Mammary epithelial cell (primary cell): ENCODE measurements around the gene SAP30BP.

Experiments used
- EZH2 ChIP-seq: IDR thresholded peaks from 2 replicates; pipeline ENCODE4 v1.6.1; 2012; ENCODE audit warnings: low read length, inconsistent platforms, borderline replicate concordance
- TF ChIP-seq, protein P1 (sequence below), 2 donors: IDR thresholded peaks in 1 of 2; conservative IDR thresholded peaks in 1 of 2; 2 replicates each; pipeline ENCODE4 v1.5.1; 2011 to 2012; ENCODE audit warnings: inconsistent platforms in 2 of 2, low read length in 2 of 2, mild to moderate bottlenecking in 2 of 2, control low read depth in 1 of 2, low read depth in 1 of 2; ENCODE audit not compliant: insufficient read depth in 1 of 2; ENCODE audit errors: extremely low read depth in 1 of 2

DNA sequence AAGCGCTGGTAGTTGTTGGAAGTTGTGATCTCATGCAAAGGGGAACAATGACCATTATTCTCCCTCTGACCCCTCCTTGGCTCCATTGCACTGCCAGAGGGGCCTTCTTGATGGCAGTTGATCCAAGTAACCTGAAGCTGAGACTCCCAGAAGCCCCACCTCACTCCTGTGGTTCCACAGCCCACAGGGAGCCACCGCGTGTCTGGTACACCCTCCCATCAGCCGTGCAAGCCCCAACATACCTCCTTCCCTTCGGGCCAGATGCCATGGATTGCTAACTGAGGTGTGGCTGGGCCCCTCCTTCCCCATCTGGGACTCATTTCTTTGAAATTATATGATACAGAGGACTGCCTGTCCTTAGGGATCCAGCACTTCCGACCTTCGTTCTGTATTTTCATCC, 17.8 kb downstream of the SAP30BP start:
- TF ChIP-seq, protein P1, sequence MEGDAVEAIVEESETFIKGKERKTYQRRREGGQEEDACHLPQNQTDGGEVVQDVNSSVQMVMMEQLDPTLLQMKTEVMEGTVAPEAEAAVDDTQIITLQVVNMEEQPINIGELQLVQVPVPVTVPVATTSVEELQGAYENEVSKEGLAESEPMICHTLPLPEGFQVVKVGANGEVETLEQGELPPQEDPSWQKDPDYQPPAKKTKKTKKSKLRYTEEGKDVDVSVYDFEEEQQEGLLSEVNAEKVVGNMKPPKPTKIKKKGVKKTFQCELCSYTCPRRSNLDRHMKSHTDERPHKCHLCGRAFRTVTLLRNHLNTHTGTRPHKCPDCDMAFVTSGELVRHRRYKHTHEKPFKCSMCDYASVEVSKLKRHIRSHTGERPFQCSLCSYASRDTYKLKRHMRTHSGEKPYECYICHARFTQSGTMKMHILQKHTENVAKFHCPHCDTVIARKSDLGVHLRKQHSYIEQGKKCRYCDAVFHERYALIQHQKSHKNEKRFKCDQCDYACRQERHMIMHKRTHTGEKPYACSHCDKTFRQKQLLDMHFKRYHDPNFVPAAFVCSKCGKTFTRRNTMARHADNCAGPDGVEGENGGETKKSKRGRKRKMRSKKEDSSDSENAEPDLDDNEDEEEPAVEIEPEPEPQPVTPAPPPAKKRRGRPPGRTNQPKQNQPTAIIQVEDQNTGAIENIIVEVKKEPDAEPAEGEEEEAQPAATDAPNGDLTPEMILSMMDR (conservative IDR thresholded peaks at IDR 0.05 in 1 of 2, IDR thresholded peaks at IDR 0.05 in 1 of 2; ENCODE audit: extremely low read depth in 1 of 2, insufficient read depth in 1 of 2, low read depth in 1 of 2, low read length in 2 of 2) = no peak
- TF ChIP-seq EZH2 = no peak
